ENCODE results near the gene AGRP.
"Not testable (repeated sequence)": the region's sequence is repeated elsewhere in the genome, so short reads cannot be mapped to it uniquely, and the experiment has no call there.

AGRP gene, protein sequence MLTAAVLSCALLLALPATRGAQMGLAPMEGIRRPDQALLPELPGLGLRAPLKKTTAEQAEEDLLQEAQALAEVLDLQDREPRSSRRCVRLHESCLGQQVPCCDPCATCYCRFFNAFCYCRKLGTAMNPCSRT

DNA sequence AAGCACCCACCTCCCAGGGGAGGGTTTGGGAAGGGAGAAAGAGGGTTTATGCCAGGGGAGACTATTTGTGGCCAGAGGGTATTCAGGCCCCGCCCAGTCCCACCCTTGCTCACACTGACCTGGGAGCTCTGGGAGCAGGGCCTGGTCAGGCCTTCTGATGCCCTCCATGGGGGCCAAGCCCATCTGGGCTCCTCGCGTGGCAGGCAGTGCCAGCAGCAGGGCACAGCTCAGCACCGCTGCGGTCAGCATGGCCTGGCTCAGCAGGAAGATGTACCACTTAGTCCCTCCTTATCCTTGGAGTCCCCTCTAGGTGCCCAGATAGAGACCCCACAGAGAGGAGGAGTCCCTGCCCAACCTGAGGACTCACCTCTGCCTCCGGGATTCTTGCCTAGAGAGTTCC lies at the start of gene AGRP:
AGRP (minus strand) TSS at position 398 of the 400 bp plus-strand sequence; CDS start at position 249, 149 bp downstream.
- DNase-seq (ENCODE audit: low spot score), result no peak

DNA sequence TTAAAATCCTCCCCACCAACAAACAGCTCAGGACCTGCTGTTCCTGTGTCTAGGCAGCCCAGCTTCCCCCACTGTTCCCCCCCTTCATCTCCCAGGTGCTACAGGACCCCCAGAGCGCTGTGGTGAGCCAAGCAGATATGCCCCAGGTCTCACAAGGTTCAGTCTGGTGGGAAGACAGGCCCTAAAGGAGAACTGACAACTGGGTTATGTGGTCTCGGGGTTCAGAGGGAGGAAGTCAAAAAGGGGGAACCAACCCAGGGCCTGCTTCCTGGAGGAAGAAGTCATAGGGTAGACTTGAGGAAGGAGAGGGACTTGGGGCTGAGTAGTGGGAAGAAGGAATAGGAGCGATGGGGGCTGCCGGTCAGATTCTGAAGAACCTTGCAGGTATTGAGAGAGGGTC lies 47.9 kb upstream of the AGRP start:
- DNase-seq (ENCODE audit: low spot score), result peak; percentile 59

DNA sequence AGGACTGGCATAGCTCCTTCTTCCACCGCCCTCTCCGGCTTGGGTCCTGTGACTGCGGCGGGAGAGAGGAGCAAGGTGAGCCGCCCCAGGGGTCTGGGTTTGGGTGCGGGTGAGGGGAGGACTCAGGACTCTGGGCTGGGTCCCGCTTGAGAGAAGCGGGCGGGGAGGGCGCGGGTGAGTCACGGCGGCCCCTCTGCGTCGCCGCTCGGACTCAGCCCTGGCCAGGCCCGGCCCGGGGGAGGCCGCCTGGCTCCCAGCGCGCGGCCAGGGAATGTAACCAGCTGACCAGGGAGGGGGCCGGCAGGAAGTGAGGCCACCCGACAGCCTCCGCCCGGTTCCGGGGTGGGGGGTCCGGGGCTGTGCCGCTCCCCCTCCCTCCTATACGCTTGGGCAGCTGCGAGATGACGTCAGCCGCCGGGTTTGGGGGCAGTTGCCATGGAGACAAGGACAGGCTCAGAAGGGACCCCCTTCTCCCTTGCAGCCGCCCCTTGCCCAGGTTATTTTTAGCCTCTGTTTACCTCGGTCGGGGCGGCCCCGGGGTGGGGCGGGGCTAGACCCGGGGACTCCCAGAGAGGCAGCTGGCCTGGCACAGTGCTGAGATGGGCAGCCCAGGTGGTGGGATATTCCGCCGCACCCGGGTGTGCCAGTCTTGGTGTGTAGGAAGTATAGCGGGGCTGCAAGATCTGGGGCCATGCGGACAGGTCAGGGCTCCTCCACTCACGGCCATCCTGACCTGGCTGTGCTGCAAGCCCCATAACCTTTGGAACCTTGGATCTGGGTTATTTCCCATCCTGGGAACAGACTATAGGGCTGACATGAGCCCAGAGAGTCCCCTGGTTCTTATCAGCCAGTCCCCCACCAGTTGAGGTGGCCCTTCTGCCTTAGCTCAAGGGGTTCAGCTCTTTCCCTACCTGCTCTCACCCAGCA lies 46.9 kb upstream of the AGRP start:
- DNase-seq (ENCODE audit: low spot score), result peak; percentile 72

GRCh38 chr16:67529582-67530012 lies 46.2 kb upstream of the AGRP start:
- DNase-seq (ENCODE audit: low spot score), result no peak

GRCh38 chr16:67528870-67529581 lies 45.7 kb upstream of the AGRP start:
- no peak for DNase-seq (ENCODE audit: low spot score)

- DNase-seq (ENCODE audit: low spot score), result peak; percentile 72
Observed at GRCh38 chr16:67528222-67528869, 45.0 kb upstream of the AGRP start, which contains the start of gene RIPOR1. TSS of gene RIPOR1 (plus strand) at chr16:67528829. CDS start at chr16:67538447, 9,618 bp downstream.

DNA sequence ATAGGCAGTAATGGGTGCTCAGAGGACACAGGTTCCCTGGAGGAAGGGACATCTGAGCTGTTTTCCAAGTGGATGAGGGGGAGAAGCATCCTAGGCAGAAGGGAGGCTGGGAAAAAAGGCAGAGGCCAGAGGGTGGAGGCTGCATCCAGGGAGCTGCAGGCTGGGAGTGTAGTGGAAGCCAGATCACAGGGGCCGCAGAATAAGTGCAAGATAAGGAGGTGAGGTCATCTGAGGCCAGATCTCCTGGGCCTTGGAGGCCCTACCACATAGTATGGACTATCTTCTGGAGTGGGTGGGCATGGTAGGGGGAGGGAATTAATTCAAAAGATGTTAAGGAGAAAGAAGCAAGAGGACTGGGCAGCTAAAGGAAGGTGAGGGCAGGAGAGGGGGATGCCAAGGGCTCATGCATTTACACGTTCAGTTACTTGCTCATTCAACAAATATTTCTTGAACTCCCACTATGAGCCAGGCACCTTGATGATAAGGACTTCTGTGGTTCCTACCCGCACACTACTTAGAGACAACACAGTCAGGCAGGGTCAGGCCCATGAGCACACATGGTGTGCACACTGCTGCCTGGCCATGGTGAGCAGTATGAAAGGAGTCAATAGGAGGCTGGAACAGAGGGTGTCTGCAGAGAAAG lies 42.9 kb upstream of the AGRP start:
- DNase-seq (ENCODE audit: low spot score), result no peak

- DNase-seq (ENCODE audit: low spot score), result no peak
Observed at GRCh38 chr16:67525176-67525860, 42.0 kb upstream of the AGRP start.

- peak; percentile 89 for DNase-seq (ENCODE audit: low spot score)
Observed at GRCh38 chr16:67521095-67521804, 37.9 kb upstream of the AGRP start.

DNA sequence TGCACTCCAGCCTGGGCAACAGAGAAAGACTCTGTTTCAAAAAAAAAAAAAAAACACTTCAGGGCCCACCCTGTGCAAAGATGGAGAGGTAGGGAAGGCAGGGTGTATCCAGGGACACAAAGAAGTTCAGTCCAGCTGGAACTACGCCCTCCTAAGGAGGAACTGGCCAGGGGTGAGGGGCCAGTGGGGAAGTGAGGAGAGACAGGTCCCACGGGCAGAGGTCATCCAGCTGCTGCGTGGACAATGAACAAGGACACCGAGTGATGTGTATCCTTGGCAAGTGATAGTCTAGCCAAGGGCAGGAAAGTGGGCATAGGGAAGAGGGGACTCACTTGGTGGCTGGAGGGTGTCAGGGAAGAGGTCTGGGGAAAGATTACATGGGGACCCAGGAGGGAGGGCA lies 35.9 kb upstream of the AGRP start:
- DNase-seq (ENCODE audit: low spot score), result no peak

DNA sequence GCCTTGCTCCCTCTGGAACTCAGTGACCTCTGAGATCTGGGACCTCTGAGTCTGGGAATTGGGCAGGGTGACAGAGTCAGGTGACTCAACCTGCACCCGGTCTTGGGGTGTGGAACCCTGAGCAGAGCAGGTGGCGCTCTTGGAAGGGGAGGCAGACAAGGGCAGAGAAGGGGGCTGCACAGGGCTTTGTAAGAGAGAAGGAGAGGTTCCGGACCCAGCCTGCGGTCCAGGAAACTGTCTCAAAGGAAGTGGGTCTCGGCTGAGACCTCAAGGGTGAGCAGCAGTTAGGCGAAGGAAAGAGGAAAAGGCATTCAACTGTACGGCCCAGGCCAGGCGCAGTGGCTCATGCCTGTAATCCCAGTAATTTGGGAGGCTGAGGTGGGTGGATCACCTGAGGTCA lies 35.3 kb upstream of the AGRP start:
- peak; percentile 11 for DNase-seq (ENCODE audit: low spot score)

GRCh38 chr16:67517661-67518423 lies 34.5 kb upstream of the AGRP start:
- peak; percentile 86 for DNase-seq (ENCODE audit: low spot score)

DNA sequence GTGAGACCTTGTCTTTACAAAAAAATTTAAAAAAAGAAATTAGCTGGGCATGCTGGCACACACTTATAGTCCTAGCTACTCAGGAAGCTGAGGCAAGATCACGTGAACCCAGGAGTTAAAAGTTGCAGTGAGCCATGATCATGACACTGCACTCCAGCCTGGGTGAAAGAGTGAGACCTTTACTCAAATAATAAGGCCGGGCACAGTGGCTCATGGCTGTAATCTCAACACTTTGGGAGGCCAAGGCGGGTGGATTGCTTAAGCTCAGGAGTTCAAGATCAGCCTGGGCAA lies 33.8 kb upstream of the AGRP start:
- DNase-seq (ENCODE audit: low spot score), result no peak

GRCh38 chr16:67516296-67517154 lies 33.2 kb upstream of the AGRP start:
- no peak for DNase-seq (ENCODE audit: low spot score)

DNA sequence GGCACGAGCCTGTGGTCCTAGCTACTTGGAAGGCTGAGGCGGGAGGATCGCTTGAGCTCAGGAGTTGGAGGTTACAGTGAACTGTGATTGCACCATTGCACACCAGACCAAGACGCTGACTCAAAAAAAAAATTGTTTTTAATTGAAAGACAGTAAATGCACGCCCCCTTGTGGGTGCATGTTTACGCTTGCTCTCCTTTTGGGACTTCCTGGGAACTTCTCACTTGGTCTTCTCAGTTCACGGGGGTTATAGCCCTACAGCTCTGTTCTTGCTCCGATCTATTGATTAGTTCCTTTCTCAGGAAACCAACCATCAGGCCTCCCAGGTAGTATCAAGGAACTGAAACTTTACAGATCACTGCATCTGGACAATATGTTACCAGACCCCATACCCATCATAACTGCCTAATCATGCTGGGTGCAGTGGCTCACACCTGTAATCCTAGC lies 31.1 kb upstream of the AGRP start:
- peak; percentile 75 for DNase-seq (ENCODE audit: low spot score)

GRCh38 chr16:67513892-67514291 lies 30.5 kb upstream of the AGRP start:
- not testable (repeated sequence) for DNase-seq (ENCODE audit: low spot score)

DNA sequence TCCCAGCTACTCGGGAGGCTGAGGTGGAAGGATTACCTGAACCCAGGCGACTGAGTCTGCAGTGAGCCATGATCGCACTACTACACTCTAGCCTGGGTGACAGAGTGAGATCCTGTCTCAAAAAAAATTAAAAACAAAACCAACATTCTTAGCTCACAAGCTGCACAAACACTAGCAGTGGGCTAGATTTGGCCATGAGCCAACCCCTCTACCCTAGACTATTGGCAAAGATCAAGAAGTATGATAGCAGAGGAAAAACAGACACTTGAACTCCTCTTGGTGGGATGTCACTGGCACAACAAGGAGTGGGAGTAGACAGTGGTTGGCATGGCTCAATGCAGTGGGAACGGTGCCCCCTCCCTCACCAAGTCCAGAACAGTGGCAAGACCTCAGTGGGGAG lies 25.7 kb upstream of the AGRP start:
- no peak for DNase-seq (ENCODE audit: low spot score)

- no peak for DNase-seq (ENCODE audit: low spot score)
Observed at GRCh38 chr16:67506468-67506867, 23.1 kb upstream of the AGRP start.

Measured in germinal center (tissue), 1 donor.